IMR-90 (cell line): ENCODE data around the gene KANSL1L. TPM values are rescaled to one million over a fixed set of nuclear protein-coding genes. Genes with fewer than 3 reads are reported as not detected.

Source experiments
- ATAC-seq: fragments of 200-7000 bp; cut with Tn5 transposase; 2 replicates; pipeline ENCODE4 v1.9.1; 2020; ENCODE audit warnings: low read depth, mild to moderate bottlenecking, moderate library complexity
- BruUV-seq: library from RNA; stranded (reverse); fragments of 400-500 nt; replicated peaks from 2 replicates; lab custom pipeline; 2021; lab: Mats Ljungman, UMichigan
- CTCF ChIA-PET: fragments of 300-600 bp; formaldehyde crosslinking; extraction: SDS; loops from one replicate; lab custom pipeline; 2021; ENCODE audit warnings: antibody characterized with exemption; lab: Yijun Ruan, JAX
- POLR2A ChIA-PET: fragments of 300-600 bp; sonication (Branson Sonifier 250); formaldehyde crosslinking; loops from one replicate; lab custom pipeline; 2022; ENCODE audit warnings: antibody characterized with exemption; ENCODE audit not compliant: unreplicated experiment; lab: Charles Lee
- DNase-seq: peaks from one replicate; pipeline ENCODE4 v3.0.0; 2013
- H2AFZ ChIP-seq: replicated peaks from 2 replicates; pipeline ENCODE3; 2013; ENCODE audit warnings: low read length, mild to moderate bottlenecking; ENCODE audit not compliant: poor library complexity
- H2AK5ac ChIP-seq: 2 replicates; pipeline ENCODE4 v1.6.1; 2013; ENCODE audit warnings: low read depth, low read length, inconsistent platforms
- H2AK9ac ChIP-seq: replicated peaks from 2 replicates; pipeline ENCODE3; 2013; ENCODE audit warnings: mild to moderate bottlenecking, low read depth, low read length, moderate library complexity; ENCODE audit not compliant: poor library complexity
- H2BK120ac ChIP-seq: 2 replicates; pipeline ENCODE4 v1.6.1; 2013; ENCODE audit warnings: low read depth, low read length, inconsistent platforms
- H2BK15ac ChIP-seq: 3 replicates; pipeline ENCODE4 v1.6.1; 2013; ENCODE audit warnings: low read depth, low read length, inconsistent platforms
- H2BK20ac ChIP-seq: 2 replicates; pipeline ENCODE4 v1.6.1; 2013; ENCODE audit warnings: low read depth, mild to moderate bottlenecking, inconsistent platforms, low read length, moderate library complexity
- H2BK5ac ChIP-seq: 2 replicates; pipeline ENCODE4 v1.6.1; 2013; ENCODE audit warnings: mild to moderate bottlenecking, low read depth, low read length, inconsistent platforms; ENCODE audit not compliant: poor library complexity, severe bottlenecking
- H3K14ac ChIP-seq: replicated peaks from 2 replicates; pipeline ENCODE4 v1.6.1; 2013; ENCODE audit warnings: low read depth, low read length, inconsistent platforms
- H3K18ac ChIP-seq: 2 replicates; pipeline ENCODE4 v1.6.1; 2013; ENCODE audit warnings: low read depth, low read length, control low read depth
- H3K23ac ChIP-seq: 2 replicates; pipeline ENCODE4 v1.6.1; 2013; ENCODE audit warnings: low read depth, low read length, inconsistent platforms
- H3K27ac ChIP-seq: 2 replicates; pipeline ENCODE4 v1.5.1; 2013; ENCODE audit warnings: mild to moderate bottlenecking, control low read depth, low read length; ENCODE audit not compliant: insufficient read depth
- H3K27me3 ChIP-seq: 2 replicates; pipeline ENCODE4 v1.6.1; 2013; ENCODE audit warnings: low read length; ENCODE audit not compliant: control insufficient read depth, insufficient read depth
- H3K36me3 ChIP-seq: 2 replicates; pipeline ENCODE4 v1.6.1; 2013; ENCODE audit warnings: low read length, mixed read lengths; ENCODE audit not compliant: control insufficient read depth, insufficient read depth
- H3K4ac ChIP-seq: 2 replicates; pipeline ENCODE4 v1.6.1; 2013; ENCODE audit warnings: low read depth, low read length, inconsistent platforms
- H3K4me1 ChIP-seq: 2 replicates; pipeline ENCODE4 v1.6.1; 2013; ENCODE audit warnings: low read length, mixed read lengths; ENCODE audit not compliant: control insufficient read depth, insufficient read depth
- H3K4me2 ChIP-seq: 2 replicates; pipeline ENCODE4 v1.6.1; 2013; ENCODE audit warnings: low read depth, mild to moderate bottlenecking, control low read depth, low read length, moderate library complexity
- H3K4me3 ChIP-seq: 2 replicates; pipeline ENCODE4 v1.5.1; 2013; ENCODE audit warnings: low read depth, mild to moderate bottlenecking, control low read depth, low read length, moderate library complexity; ENCODE audit not compliant: insufficient read depth
- H3K56ac ChIP-seq: 2 replicates; pipeline ENCODE4 v1.6.1; 2013; ENCODE audit warnings: low read length, inconsistent platforms; ENCODE audit not compliant: insufficient read depth; ENCODE audit errors: extremely low read depth
- H3K79me1 ChIP-seq, 2 experiments: 2 replicates each; pipeline ENCODE4 v1.6.1; 2013; ENCODE audit warnings: low read length in 2 of 2, inconsistent platforms in 1 of 2, low read depth in 1 of 2
- H3K9ac ChIP-seq: 2 replicates; pipeline ENCODE4 v1.6.1; 2013; ENCODE audit warnings: low read depth, low read length, control low read depth
- H3K9me1 ChIP-seq: 2 replicates; pipeline ENCODE4 v1.6.1; 2013; ENCODE audit warnings: low read length, inconsistent platforms; ENCODE audit not compliant: insufficient read depth
- H3K9me3 ChIP-seq: 2 replicates; pipeline ENCODE4 v1.6.1; 2013; ENCODE audit warnings: low read length; ENCODE audit not compliant: control insufficient read depth, insufficient read depth
- H4K20me1 ChIP-seq: 2 replicates; pipeline ENCODE4 v1.6.1; 2013; ENCODE audit warnings: low read length, inconsistent platforms; ENCODE audit not compliant: insufficient read depth
- H4K5ac ChIP-seq: 2 replicates; pipeline ENCODE4 v1.6.1; 2013; ENCODE audit warnings: mild to moderate bottlenecking, low read depth, low read length, control low read depth
- H4K8ac ChIP-seq, 2 experiments: 2 replicates each; pipeline ENCODE4 v1.6.1; 2013; ENCODE audit warnings: low read depth in 2 of 2, low read length in 2 of 2, control low read depth in 1 of 2, inconsistent platforms in 1 of 2
- H4K91ac ChIP-seq: 2 replicates; pipeline ENCODE4 v1.6.1; 2013; ENCODE audit warnings: low read depth, low read length, inconsistent platforms; ENCODE audit not compliant: insufficient read depth
- CEBPB ChIP-seq: IDR thresholded peaks from 2 replicates; pipeline ENCODE4 v1.6.1; 2012; ENCODE audit warnings: low read depth, low read length, improper control_type of control experiment
- CTCF ChIP-seq: conservative IDR thresholded peaks from 2 replicates; pipeline ENCODE4 v1.5.1; 2012; ENCODE audit warnings: mild to moderate bottlenecking, low read depth, low read length, improper control_type of control experiment
- MAFK ChIP-seq: IDR thresholded peaks from 2 replicates; pipeline ENCODE4 v1.6.1; 2012; ENCODE audit warnings: low read depth, low read length, improper control_type of control experiment
- MXI1 ChIP-seq: IDR thresholded peaks from 2 replicates; pipeline ENCODE4 v1.6.1; 2012; ENCODE audit warnings: low read depth, mild to moderate bottlenecking, low read length, moderate library complexity, borderline replicate concordance
- POLR2A ChIP-seq: IDR thresholded peaks from 2 replicates; pipeline ENCODE4 v1.6.1; 2012; ENCODE audit warnings: mild to moderate bottlenecking, low read depth, low read length
- SMC3 ChIP-seq: fragments of 150-350 bp; IDR thresholded peaks from 2 replicates; pipeline ENCODE4 v1.6.1; 2016; ENCODE audit warnings: low read depth, mild to moderate bottlenecking, antibody characterized with exemption, low read length, moderate library complexity
- USF2 ChIP-seq: fragments of 150-350 bp; IDR thresholded peaks from 2 replicates; pipeline ENCODE4 v1.6.1; 2017; ENCODE audit warnings: mild to moderate bottlenecking, antibody characterized with exemption, low read length, low read depth
- WGBS, 2 experiments: methylation state at CpG; one replicate each; pipeline versions ENCODE4 v1.1.5 to v1.1.7; 2013; ENCODE audit warnings: missing lambda C conversion rate in 2 of 2; ENCODE audit not compliant: insufficient read length in 1 of 2; ENCODE audit errors: extremely low coverage in 2 of 2; 5-methylcytosine and 5-hydroxymethylcytosine counted together
- dilution Hi-C: fragments of 300-500 bp; cut with HindIII; formaldehyde crosslinking; loops from one replicate; pipeline ENCODE4 v1.14.3; 2018; ENCODE audit warnings: low sequenced_read_pairs; ENCODE audit not compliant: unreplicated experiment
- in situ Hi-C: fragments of 300-500 bp; cut with MboI; formaldehyde crosslinking; loops from 3 replicates; pipeline ENCODE4 v1.14.3; 2019; ENCODE audit warnings: low sequenced_read_pairs, inconsistent platforms, mixed read lengths
- intact Hi-C: fragments of 100-400 bp; cut with micrococcal nuclease; formaldehyde crosslinking; loops from 2 replicates; pipeline ENCODE4 v1.10.0; 2022
- polyA plus RNA-seq, 3 experiments: library from polyadenylated mRNA; depleted of rRNA; stranded (reverse); fragments of >200 nt; gene quantifications; 2 replicates each; pipeline ENCODE4 v1.2.3, GENCODE V29; 2012; ENCODE audit warnings: low replicate concordance in 1 of 3
- total RNA-seq: library from RNA; depleted of rRNA; stranded (reverse); fragments of >200 nt; gene quantifications from 2 replicates; pipeline ENCODE4 v1.2.3, GENCODE V29; 2012

The KANSL1L gene
- total and polyA plus RNA-seq, 2 of the 4 experiments (the other 2 are of a cell fraction), result 3.1 to 7.2 TPM

- dilution Hi-C loops, result no loop called here
- no peak for TF ChIP-seq CEBPB
- no peak for TF ChIP-seq MXI1
- TF ChIP-seq USF2, result no peak
- TF ChIP-seq CTCF, result no peak
- no peak for TF ChIP-seq MAFK
- TF ChIP-seq POLR2A, result no peak
- no peak for TF ChIP-seq SMC3
Observed at GRCh38 chr2:210020138-210020537, 151.1 kb downstream of the KANSL1L start.

More at GRCh38 chr2:210020138-210020537, 151.1 kb downstream of the KANSL1L start:
- H2BK120ac ChIP-seq, result no peak overlapping the region
- H4K8ac ChIP-seq, result no peak overlapping the region
- peaks cover 4 to 7% of the 10 kb centered on the region in 2 experiments; a peak in 3 of 4 replicates for H3K79me1 ChIP-seq
- H3K9me3 ChIP-seq, result no peaks in the 10 kb centered on the region
- no peaks in the 10 kb centered on the region for H4K20me1 ChIP-seq
- no peaks in the 10 kb centered on the region for H3K4me1 ChIP-seq
- H3K27ac ChIP-seq, result no peak overlapping the region
- ATAC-seq (no peak), DNase-seq (no peak)
- no peak overlapping the region for H4K5ac ChIP-seq
- no peak overlapping the region for H3K18ac ChIP-seq
- WGBS, 2 experiments, result no CpG with 5 or more reads among the region's 1 CpG
- no TSS peak for BruUV-seq
- no peak overlapping the region for H2BK15ac ChIP-seq
- no peak overlapping the region for H4K91ac ChIP-seq
- no peak overlapping the region for H2BK5ac ChIP-seq
- ChIA-PET CTCF (no interaction called here), POLR2A (no interaction called here)
- no peak overlapping the region for H3K4me2 ChIP-seq
- H3K56ac ChIP-seq, result no peak overlapping the region
- in situ Hi-C loops (no loop called here), intact Hi-C loops (no loop called here)
- no peaks in the 10 kb centered on the region for H3K27me3 ChIP-seq
- H2AFZ ChIP-seq, result no peak overlapping the region
- no peak overlapping the region for H3K4me3 ChIP-seq
- H2BK20ac ChIP-seq, result no peak overlapping the region
- no peak overlapping the region for H3K4ac ChIP-seq
- no peak overlapping the region for H2AK9ac ChIP-seq
- no peak overlapping the region for H3K23ac ChIP-seq
- H3K14ac ChIP-seq, result no peak overlapping the region
- H2AK5ac ChIP-seq, result no peak overlapping the region
- peaks cover 28% of the 10 kb centered on the region for H3K36me3 ChIP-seq
- H3K9me1 ChIP-seq, result 0 out of 2 replicates have a peak, but pooled peaks cover 2% of the 10 kb centered on the region
- no peak overlapping the region for H3K9ac ChIP-seq
